Psoas muscle (tissue), 8 donors: ENCODE measurements around the gene TMPRSS9. TPM values are rescaled to one million over a fixed set of nuclear protein-coding genes. Genes with fewer than 3 reads are reported as not detected.

Experiments used
- ATAC-seq, 4 donors: fragments of 200-7000 bp; cut with Tn5 transposase; one replicate each; pipeline ENCODE4 v1.9.1; 2020; ENCODE audit warnings: moderate library complexity in 3 of 4, mild to moderate bottlenecking in 2 of 4
- DNase-seq, 2 donors: peaks; one replicate each; pipeline ENCODE4 v3.0.0-alpha.2; 2020
- H3K27ac ChIP-seq: fragments of 200-600 bp; one replicate; pipeline ENCODE4 v1.8.0; 2022
- H3K27me3 ChIP-seq, 3 donors: fragments of 200-600 bp in 1 of 3; one replicate each; pipeline versions ENCODE4 v1.6.1 to v1.8.0; 2013 to 2022; ENCODE audit warnings: low read length in 2 of 3, mild to moderate bottlenecking in 2 of 3, moderate library complexity in 1 of 3; ENCODE audit not compliant: insufficient read depth in 3 of 3
- H3K36me3 ChIP-seq, 2 donors: fragments of 200-600 bp in 1 of 2; one replicate each; pipeline versions ENCODE4 v1.6.1 to v1.8.0; 2013 to 2022; ENCODE audit warnings: low read depth in 1 of 2, mild to moderate bottlenecking in 1 of 2, moderate library complexity in 1 of 2; ENCODE audit not compliant: insufficient read depth in 1 of 2
- H3K4me1 ChIP-seq: fragments of 200-600 bp; one replicate; pipeline ENCODE4 v1.8.0; 2022
- H3K4me3 ChIP-seq: fragments of 200-600 bp; one replicate; pipeline ENCODE4 v1.8.0; 2022; ENCODE audit warnings: mild to moderate bottlenecking
- H3K9me3 ChIP-seq: fragments of 200-600 bp; one replicate; pipeline ENCODE4 v1.8.0; 2022
- WGBS, 3 donors: extraction: QIAGEN DNeasy Blood & Tissue Kit; methylation state at CpG; one replicate each; pipeline versions ENCODE4 v1.1.6 to v1.1.7; 2013; 5-methylcytosine and 5-hydroxymethylcytosine counted together
- intact Hi-C, 2 donors: fragments of 100-400 bp; cut with DNase I; formaldehyde crosslinking; loops; one replicate each; pipeline versions ENCODE4 v1.11.0 to v1.14.2; 2022
- polyA plus RNA-seq, 3 donors: library from polyadenylated mRNA; stranded (reverse); fragments of 200-250 nt; gene quantifications; one replicate each; pipeline ENCODE4 v1.2.3, GENCODE V29; 2013
- total RNA-seq, 4 donors: library from RNA; stranded (reverse); fragmentation: NEBNext Ultra II Directional in 2 of 4; extraction: Animal tissue kit (Norgen Biotek cat#: 25700) in 2 of 4; gene quantifications; one replicate each; pipeline versions ENCODE4 v1.2.1 to v1.2.4, GENCODE V29; 2021 to 2023
- TF ChIP-seq, protein P1 (sequence below): fragments of 200-600 bp; IDR thresholded peaks from one replicate; pipeline ENCODE4 v1.8.0; 2022; ENCODE audit warnings: antibody characterized with exemption
- donor health status: healthy with polysubstance abuse.
- donor health status: DM: no; HTN: no; CAD: no; lungs with moderate emphysema.
- donor health status: Bipolar disorder and iron deficiency.
- donor health status: healthy.
- donor health status: DM: yes; HTN: yes; CAD: no.
- donor health status: DM: no; HTN: no; CAD: no.
- donor health status: DM: no; HTN: no; CAD: no.
- donor health status: DM: yes; HTN: yes; CAD: no.

Gene TMPRSS9
- total and polyA plus RNA-seq, 7 donors: 0.17 TPM; not detected in 6

- ATAC-seq (no peak), DNase-seq (no peak)
- H3K36me3 ChIP-seq: peaks cover 3 to 44% of the 10 kb centered on the region in 2 donors
- WGBS, 3 donors: 90 to 92% (median 91%) methylated on average over 19 to 20 of the region's 20 CpGs
- no peak overlapping the region for H3K4me3 ChIP-seq
- no peaks in the 10 kb centered on the region for H3K9me3 ChIP-seq
- TF ChIP-seq, protein P1, sequence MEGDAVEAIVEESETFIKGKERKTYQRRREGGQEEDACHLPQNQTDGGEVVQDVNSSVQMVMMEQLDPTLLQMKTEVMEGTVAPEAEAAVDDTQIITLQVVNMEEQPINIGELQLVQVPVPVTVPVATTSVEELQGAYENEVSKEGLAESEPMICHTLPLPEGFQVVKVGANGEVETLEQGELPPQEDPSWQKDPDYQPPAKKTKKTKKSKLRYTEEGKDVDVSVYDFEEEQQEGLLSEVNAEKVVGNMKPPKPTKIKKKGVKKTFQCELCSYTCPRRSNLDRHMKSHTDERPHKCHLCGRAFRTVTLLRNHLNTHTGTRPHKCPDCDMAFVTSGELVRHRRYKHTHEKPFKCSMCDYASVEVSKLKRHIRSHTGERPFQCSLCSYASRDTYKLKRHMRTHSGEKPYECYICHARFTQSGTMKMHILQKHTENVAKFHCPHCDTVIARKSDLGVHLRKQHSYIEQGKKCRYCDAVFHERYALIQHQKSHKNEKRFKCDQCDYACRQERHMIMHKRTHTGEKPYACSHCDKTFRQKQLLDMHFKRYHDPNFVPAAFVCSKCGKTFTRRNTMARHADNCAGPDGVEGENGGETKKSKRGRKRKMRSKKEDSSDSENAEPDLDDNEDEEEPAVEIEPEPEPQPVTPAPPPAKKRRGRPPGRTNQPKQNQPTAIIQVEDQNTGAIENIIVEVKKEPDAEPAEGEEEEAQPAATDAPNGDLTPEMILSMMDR: no peak
- no peak overlapping the region for H3K27ac ChIP-seq
- intact Hi-C loops: no loop called here
- no peaks in the 10 kb centered on the region for H3K27me3 ChIP-seq
- H3K4me1 ChIP-seq: no peaks in the 10 kb centered on the region
These were observed 78.1 kb downstream of the TMPRSS9 start for GRCh38 chr19:2438178-2438577.

- Histone ChIP-seq H3K27me3 (no peaks in the 10 kb centered on the region), H3K36me3 (peaks cover 0 to 31% of the 10 kb centered on the region in 2 donors), H3K4me3 (no peak overlapping the region), H3K4me1 (no peaks in the 10 kb centered on the region), H3K9me3 (no peaks in the 10 kb centered on the region), H3K27ac (no peak overlapping the region)
- DNase-seq: no peak
- TF ChIP-seq, protein P1: no peak
- no peak for ATAC-seq
- 86 to 100% (median 96%) methylated on average over 1 of the region's 1 CpG for WGBS, 3 donors
- intact Hi-C loops: no loop called here
These were observed 80.5 kb downstream of the TMPRSS9 start for GRCh38 chr19:2440515-2440914.

- H3K36me3 ChIP-seq: peaks cover 0 to 31% of the 10 kb centered on the region in 2 donors
- DNase-seq (no peak), ATAC-seq (no peak)
- no peaks in the 10 kb centered on the region for H3K9me3 ChIP-seq
- H3K4me3 ChIP-seq: no peak overlapping the region
- no peak overlapping the region for H3K27ac ChIP-seq
- no peaks in the 10 kb centered on the region for H3K4me1 ChIP-seq
- intact Hi-C loops: no loop called here
- 97 to 98% (median 98%) methylated on average over 26 of the region's 26 CpGs for WGBS, 3 donors
- no peaks in the 10 kb centered on the region for H3K27me3 ChIP-seq
- TF ChIP-seq, protein P1: no peak
These were observed 81.2 kb downstream of the TMPRSS9 start for GRCh38 chr19:2441096-2441752.

- DNase-seq: no peak
- Histone ChIP-seq H3K27me3 (no peaks in the 10 kb centered on the region), H3K27ac (no peak overlapping the region), H3K9me3 (no peaks in the 10 kb centered on the region), H3K36me3 (peaks cover 0 to 15% of the 10 kb centered on the region in 2 donors), H3K4me1 (peaks cover 4% of the 10 kb centered on the region), H3K4me3 (no peak overlapping the region)
- ATAC-seq: no peak
- intact Hi-C loops: no loop called here
- TF ChIP-seq, protein P1: no peak
- 88 to 97% (median 89%) methylated on average over 22 of the region's 22 CpGs for WGBS, 3 donors
These were observed 83.2 kb downstream of the TMPRSS9 start for GRCh38 chr19:2443116-2443784.
